GM21825 (cell line): Measurements from ENCODE around the gene ERI3.

ENCODE experiments used
- ATAC-seq: cut with Tn5 transposase; IDR thresholded peaks from one replicate; pipeline ENCODE4 v1.9.1; 2021; ENCODE audit warnings: mild to moderate bottlenecking, moderate library complexity; ENCODE audit not compliant: unreplicated experiment

ERI3 gene

GRCh38 chr1:44263568-44264450, 91.2 kb downstream of the ERI3 start:
- ATAC-seq = no peak

- ATAC-seq = no peak
These were observed 92.1 kb downstream of the ERI3 start for GRCh38 chr1:44262816-44263567.

- ATAC-seq = no peak
These were observed 92.6 kb downstream of the ERI3 start for GRCh38 chr1:44262414-44262813.

- no peak for ATAC-seq
These were observed 93.1 kb downstream of the ERI3 start for GRCh38 chr1:44261962-44262361.

- no peak for ATAC-seq
These were observed 93.8 kb downstream of the ERI3 start for GRCh38 chr1:44261171-44261817.

GRCh38 chr1:44260792-44261170, 94.3 kb downstream of the ERI3 start:
- no peak for ATAC-seq

- ATAC-seq = no peak
These were observed 96.0 kb downstream of the ERI3 start for GRCh38 chr1:44259090-44259489.

GRCh38 chr1:44256762-44257554, 98.1 kb downstream of the ERI3 start:
- ATAC-seq = no peak

- no peak for ATAC-seq
These were observed 100.6 kb downstream of the ERI3 start for GRCh38 chr1:44254392-44254910.

- ATAC-seq = no peak
These were observed 102.9 kb downstream of the ERI3 start for GRCh38 chr1:44251989-44252671.

GRCh38 chr1:44251486-44251885, 103.6 kb downstream of the ERI3 start:
- no peak for ATAC-seq

- no peak for ATAC-seq
These were observed 104.8 kb downstream of the ERI3 start for GRCh38 chr1:44250068-44250781.

- ATAC-seq = no peak
These were observed 105.5 kb downstream of the ERI3 start for GRCh38 chr1:44249543-44249942.

- no peak for ATAC-seq
These were observed 108.3 kb downstream of the ERI3 start for GRCh38 chr1:44246806-44247205.

- ATAC-seq = no peak
These were observed 110.1 kb downstream of the ERI3 start for GRCh38 chr1:44244986-44245385.

- no peak for ATAC-seq
These were observed 111.1 kb downstream of the ERI3 start for GRCh38 chr1:44243782-44244495.

GRCh38 chr1:44242746-44243145, 112.3 kb downstream of the ERI3 start:
- ATAC-seq = no peak

GRCh38 chr1:44240802-44241671, 114.0 kb downstream of the ERI3 start:
- ATAC-seq = no peak
